Measurements from ENCODE around the gene ST7.
"Not testable (repeated sequence)": the region's sequence is repeated elsewhere in the genome, so short reads cannot be mapped to it uniquely, and the experiment has no call there.

ST7 gene

DNA sequence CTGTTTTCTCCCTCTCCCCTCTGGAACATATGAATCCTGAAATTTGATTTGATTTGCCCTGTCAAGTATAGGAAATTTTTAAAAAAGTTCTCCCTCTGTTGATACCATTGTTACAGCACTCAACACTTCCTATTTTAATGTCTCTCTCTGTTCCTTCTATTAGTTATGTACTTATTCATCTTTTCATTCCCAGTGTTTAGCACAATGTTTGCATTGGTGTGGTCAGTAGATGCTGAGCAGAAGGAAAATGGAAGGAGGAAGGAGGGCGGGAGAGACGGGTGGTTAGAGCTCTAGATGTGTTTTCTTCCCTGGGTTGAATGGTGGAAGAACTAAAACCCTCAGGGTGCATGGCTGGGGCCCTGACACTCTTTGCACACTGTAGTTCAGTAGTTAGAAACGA lies 290.1 kb downstream of the ST7 start:
- no peak for DNase-seq

DNA sequence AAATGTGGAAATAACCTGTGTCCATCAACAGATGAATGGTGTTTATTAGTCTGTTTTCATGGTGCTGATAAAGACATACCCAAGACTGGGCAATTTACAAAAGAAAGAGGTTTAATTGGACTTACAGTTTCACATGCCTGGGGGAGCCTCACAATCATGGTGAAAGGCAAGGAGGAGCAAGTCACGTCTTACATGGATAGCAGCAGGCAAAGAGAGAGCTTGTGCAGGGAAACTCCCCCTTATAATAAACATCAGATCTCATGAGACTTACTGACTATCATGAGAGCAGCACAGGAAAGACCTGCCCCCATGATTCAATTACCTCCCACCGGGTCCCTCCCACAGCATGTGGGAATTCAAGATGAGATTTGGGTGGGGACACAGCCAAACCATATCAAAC lies 292.4 kb downstream of the ST7 start:
- DNase-seq = not testable (repeated sequence)

DNA sequence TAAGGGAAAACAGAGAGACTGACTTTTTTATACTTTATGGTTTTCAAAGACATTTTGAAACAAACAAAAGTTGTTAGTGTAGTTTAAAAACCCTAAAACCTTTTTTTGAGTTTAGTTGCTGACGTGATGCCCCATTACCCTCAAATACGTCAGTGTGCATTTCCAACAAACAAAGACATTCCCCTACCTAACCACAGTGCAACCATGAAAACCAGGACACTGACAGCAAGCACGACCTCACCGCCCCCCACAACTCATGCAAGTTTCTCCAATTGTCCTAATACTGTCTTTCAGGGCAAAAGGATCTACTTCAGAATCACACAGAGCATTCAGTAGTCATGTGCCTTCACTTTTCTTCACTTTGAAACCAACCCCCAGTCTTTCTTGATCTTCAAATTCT lies 294.5 kb downstream of the ST7 start:
- DNase-seq = no peak

DNA sequence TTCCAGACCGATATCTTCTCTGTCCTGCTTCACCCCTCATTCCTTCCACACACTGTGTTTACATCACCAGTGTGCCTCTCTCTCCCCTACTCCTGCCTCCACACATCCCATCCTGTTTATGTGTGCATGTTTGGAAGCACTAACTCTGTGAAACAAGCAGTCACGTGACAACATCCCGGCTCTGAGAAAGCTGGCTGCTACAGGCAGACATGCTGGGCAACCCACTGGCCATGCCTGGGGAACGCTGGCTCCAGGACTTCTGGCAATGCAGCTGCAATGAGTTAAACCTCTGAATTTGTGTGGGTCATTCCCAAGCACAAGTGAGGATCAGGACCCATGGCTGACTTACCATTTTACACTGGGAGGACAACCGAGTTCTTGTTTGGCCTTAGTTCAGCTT lies 295.5 kb downstream of the ST7 start:
- DNase-seq = no peak

DNA sequence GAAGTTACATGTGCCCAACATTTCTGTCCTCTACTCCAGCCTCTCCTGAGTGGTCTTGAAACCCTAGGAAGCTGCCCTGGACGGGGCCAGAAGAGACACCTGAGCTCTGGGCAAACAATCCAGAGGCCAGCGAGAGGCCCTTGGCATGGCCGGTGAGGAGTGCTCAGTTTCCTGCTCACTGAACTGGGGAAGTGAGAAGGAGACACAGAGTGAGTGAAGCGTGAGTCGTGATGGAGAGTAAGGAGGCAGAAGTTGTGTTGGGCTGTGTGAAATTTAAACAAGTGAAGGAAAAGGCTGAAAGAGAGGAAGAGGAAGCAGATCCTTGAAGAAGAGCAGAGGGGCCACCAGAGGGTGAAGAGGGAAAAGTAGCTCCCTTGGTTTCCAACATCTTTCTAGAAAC lies 296.4 kb downstream of the ST7 start:
- DNase-seq = no peak

DNA sequence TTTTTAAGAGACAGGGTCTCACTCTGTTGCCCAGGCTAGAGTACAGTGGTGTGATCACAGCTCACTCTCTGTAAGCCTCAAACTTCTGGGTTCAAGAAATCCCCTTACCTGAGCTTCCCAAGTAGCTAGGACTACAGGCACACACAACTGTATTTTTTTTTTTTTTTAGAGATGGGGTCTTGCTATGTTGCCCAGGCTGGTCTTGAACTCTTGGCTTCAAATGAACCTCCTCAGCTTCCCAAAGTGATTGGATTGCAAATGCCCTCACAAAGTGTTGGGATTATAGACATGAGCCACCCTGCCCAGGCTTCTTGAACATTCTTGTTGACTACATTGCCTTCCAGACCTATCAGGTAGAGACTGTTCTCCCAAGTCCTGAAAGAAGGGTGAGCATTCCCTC lies 296.9 kb downstream of the ST7 start:
- no peak for DNase-seq

DNA sequence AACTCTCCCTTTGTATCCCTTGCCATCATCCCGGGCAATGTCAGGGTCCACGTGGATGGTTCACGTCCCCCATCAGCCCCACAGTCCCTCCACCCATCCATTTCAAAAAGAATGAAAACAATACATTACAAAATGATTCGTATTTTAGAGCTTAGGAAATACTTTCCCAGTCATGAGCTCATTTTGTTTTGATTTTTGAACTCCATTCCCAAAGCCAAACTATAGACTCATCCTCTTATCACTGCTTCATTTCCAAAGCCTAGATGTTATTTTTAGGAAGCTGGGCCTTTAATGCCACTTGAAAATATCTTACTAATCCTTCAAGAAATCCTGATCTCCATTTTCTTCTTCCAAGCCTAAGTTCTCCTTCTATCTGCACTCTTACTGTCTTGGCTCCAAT lies 297.5 kb downstream of the ST7 start:
- DNase-seq = no peak

DNA sequence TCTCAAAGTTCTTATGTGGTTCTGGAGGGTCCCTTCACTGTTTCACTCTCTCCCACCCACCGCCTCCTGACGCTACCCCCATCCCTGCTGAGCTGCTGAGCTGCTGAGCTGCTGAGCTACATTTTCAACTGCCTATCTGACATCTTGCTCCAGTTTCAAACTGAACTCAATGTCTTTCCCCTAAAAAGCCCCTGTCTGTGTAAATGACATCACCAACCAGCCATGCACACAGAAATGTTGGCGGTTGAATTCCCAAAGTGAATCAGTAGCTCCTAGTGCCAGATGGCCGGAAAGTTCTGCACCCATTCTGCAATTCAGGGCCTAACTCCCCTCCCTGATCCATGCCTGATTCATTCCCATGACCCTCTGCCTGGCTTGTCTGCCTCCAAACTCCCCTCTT lies 298.4 kb downstream of the ST7 start:
- DNase-seq = no peak

DNA sequence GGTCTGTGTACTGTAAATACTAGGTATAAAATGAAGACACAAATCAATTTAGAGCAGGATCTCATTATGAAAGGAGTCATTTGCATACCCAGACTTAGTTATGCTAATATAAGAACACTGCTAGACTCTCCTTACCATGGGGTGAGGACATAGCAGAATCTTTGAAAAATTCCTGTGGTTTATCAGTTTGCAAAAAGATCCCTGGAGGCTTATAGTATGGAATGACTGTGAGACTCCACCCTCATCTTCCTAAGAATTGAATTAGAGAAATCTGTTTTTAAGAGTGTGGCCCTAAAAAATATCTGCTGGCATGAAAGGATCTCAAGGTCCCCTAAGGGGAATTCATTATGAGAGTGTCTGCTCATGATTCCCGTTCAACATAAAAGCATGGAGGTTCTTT lies 306.3 kb downstream of the ST7 start:
- no peak for DNase-seq

DNA sequence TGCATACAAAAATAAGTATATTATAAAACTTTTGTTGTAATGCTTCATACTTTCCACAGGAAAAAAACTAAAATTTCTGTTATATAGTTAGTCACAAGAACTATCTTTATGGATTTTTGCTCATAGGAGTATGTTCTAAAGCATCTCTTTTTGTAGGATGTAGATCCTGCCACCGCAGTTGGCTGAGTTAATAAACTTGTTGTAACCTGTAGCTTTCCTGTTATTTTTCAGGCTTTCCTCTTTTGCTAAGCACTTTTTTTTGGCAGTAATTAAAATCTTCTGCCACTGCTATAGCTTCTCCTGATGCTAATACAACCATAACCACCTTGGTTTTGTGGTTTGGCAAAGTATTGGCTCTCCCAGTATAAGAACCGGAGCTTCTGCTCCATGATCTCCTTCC lies 309.2 kb downstream of the ST7 start:
- DNase-seq = no peak

DNA sequence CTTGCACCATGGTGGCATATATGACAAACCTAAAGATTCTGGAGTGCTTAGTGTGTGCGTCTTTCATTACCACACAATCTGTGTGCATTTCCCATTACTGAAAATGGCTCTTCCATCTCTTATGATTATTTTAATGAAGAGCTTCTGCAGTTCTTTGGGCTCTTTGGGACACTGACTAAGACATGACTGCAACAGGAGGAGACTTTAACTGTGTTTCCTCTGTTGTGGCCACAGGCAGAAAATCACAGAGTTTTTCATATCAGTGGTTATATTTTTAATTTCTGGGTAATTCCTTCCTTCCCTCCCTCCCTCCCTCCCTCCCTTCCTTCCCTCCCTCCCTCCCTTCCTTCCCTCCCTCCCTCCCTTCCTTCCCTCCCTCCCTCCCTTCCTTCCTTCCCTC lies 311.4 kb downstream of the ST7 start:
- no peak for DNase-seq

DNA sequence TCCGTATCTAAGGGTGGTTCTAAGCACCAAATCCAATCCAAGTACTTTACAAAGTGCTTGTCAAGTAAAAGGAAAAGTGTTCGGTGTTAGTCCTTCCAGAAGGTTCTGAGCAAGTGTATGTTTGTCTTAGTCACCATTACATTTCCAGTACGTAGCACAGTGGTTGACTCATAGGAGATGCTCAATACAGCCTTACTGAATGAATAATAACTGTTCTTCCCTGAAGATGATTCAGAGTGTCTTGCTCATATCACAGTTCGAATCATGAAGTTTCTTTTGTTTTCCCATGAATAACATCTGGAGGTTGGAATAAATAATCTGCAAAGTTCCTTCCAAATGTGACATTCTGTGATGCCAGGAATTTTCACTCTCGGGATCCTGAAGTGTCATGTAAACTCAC lies 316.1 kb downstream of the ST7 start:
- DNase-seq = no peak

DNA sequence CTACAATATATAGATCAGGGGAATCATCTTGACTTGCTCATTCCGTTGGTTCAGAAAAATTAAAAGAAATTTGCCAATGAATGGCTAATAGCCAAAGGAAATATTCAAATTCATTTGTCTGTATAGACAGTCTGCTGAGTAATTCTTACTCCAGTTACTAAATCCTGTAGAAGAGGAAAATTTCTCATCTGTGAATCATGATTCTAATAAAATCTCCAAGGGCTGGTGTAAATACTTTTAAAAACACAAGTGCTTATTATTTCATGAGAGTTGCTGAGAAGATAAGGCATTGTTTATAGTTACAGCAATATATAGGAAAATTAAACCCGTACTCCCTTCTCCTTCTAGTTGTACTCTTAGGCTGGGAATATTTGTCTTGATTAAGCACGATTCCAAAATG lies 316.6 kb downstream of the ST7 start:
- no peak for DNase-seq

DNA sequence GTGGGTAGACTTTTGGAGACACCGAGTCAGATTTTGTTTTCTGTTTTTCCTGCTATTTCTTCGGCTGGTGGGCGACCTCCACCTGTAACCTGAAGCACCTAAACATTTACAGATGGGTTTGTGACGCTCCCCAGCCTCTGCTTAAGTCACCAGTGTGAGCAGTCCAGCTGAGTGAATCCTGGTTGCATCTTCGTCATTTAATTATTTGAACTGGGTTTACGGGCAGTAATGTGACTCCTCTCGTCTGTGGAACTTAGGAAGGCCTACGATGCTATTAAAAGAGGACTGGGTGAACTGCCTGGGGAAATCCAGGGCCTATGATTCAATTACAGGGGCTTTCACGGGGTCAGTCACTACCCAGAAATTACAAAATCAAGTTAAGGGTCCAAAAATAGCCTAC lies 317.1 kb downstream of the ST7 start:
- DNase-seq = no peak

DNA sequence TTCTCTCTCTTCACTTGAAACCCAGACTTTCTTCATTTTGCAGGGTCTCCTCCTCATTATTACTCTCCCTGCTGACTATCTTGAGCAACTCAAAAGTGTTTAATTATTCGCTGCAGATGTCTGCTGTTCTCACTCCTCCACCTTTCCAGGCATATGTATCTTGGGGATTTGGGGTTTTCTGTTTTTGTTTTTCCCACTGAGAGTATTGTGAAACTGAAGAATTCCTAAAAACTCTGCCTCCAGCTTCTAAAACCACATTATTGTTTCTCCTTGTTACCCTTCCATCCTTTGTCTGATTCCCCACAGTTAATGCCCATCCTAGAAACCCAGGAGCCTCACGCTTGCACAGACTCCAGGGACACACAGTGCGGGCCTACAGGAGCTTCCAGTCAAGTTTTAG lies 318.3 kb downstream of the ST7 start:
- DNase-seq = no peak

DNA sequence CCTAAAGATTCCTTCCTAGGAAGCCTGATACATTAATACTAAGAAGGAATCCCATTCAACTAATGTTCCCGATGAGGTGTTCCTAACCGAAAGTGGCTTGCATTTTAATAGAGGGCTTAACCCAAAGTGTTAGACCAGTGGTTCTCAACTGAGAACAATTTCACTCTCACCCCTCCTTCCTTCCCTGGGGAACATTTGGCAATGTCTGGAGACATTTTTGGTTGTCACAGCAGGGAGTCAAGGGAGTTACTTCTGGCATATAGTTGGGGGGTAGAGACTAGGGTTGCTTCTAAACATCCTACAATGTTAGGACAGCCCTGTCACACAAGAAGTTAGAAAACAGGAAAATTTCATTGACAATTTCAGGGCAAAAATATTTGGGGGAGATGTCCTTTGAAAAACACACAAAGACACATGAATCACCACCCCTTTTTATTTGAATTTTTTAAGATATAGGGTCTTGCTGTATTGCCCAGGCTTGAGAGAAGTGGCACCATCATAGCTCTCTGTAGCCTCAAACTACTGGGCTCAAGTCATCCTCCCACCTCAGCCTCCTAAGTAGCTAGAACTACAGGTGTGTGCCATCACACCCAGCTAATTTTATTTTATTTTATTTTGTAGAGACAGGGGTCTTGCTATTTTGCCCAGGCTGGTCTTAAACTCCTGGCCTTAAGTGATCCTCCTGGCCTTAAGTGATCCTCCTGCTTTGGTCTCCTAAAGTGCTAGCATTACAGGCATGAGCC lies 318.9 kb downstream of the ST7 start:
- no peak for DNase-seq

DNA sequence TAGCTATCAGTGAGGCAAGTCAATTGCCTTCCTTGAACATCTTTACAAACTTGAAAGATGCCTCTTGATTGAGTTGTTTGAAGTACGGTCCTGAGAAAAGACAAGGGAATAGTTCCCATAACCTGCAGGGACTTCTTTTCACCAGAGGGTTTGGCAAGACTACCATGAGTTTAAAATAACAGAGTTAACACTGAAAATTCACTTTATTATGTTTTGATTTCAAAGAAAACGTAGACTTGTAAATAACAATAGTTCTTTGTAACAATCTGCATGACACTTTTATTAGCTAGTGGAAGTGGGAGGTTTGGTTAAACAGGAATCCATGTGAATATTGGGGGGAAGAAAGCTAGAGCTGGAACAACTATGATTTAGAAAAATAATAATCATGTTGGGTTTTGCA lies 320.0 kb downstream of the ST7 start:
- DNase-seq = no peak

DNA sequence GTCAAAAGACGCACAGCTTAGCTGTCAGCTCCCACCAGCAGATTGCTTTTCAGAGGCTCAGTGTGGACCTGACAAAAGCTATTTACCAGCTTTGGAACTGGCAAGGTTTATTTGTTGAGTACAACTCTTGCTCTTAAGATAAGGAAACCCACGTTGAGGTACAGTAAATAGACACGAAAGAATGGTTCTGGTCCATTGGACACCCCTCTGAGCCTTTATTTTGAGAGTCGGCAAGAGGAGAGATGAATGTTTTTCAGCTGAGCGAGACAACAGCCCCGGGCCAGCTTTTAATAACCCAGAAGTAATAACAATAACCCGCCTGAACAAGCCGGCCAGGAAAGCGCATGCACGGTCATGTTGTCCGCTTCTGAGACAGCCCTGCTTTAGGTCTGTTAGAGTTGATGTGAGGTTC lies 320.5 kb downstream of the ST7 start:
- DNase-seq = no peak

DNA sequence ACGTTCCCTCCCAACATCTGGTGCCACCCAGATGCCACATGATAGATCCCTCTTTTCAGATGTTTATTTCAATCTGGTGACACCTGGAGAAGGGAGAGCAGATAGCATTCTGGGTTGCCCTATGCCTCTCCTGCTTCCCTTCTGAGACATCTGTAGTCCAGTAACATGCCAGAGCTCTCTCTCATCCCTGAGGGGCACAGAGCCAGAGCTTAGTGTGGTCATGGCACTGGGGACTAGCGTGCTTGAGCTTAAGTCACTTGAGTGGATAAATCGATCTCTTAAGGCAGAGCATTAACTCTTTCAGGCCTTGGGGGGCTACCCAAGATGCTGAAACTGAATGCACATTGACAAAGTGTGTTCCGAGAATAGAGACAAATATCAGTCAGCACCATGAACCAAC lies 321.6 kb downstream of the ST7 start:
- DNase-seq = no peak

DNA sequence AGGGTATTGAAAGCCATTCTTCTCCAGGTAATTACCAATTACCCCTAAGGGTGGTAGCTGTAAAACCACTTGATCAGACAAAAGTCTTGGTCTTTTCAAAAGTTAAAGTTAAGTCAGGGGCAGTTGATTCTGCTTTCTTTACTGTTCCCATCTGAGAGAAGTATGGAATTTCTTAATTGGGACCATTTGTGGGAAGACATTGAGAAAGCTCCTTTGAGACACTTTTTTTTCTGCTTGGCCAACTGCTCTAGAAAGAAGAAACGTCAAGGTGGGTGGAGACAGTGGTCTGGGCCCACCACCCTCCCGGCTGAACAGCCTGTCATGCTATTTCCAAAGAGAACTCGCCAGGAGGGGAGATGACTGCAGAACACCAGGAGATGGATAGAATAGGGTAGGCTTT lies 324.3 kb downstream of the ST7 start:
- DNase-seq = no peak

DNA sequence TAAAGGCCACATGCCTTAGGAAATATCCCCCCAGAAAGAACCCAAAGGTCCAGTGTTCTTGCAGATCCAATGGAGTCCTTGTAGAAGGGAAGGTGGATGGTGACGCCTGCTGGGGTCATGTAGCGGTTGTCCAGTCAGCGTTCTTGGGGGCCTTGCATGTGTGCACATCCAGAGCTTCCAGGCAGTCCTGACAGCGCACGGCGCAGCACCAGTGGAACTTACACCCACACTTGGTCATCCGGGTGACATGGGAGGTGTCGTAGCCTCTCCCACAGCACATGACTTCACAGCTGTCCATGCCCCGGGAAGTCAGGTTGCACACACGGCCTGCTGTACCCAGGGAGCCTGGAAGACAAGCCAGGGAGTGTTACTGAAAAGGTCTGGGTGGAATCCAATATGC lies 324.7 kb downstream of the ST7 start:
- no peak for DNase-seq

DNA sequence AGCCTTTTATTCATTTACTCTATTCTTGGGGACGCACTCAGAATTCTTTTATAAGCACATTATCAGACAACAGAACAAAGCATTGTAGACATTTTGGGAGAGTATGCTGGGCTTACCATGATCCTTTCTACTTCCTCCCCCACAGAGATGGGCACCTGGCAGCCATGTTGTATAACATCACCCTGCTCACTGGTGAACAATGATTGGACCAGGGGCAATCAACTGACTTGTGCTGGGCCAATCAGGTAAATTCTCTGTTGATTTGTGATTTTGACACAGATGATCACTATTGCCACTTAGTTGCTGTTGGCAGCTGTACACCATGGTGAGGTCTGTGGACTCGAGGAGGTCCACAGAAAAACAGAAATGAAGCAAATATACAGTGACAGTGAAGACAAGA lies 325.9 kb downstream of the ST7 start:
- DNase-seq = no peak

Data from activated naive CD4-positive, alpha-beta T cell treated with anti-CD3 and anti-CD28 coated beads, Interleukin-2, amount 50 U/mL, for 16 hours (primary cell).